NCI-H82 treated with DMSO at 0.1 percent for 48 hours (cell line): Measurements from ENCODE around the gene SEC16B.

Source experiments
- DNase-seq: peaks from one replicate; lab custom pipeline; 2025; ENCODE audit not compliant: unreplicated experiment; lab: John Stamatoyannopoulos, UW

Gene SEC16B

DNA sequence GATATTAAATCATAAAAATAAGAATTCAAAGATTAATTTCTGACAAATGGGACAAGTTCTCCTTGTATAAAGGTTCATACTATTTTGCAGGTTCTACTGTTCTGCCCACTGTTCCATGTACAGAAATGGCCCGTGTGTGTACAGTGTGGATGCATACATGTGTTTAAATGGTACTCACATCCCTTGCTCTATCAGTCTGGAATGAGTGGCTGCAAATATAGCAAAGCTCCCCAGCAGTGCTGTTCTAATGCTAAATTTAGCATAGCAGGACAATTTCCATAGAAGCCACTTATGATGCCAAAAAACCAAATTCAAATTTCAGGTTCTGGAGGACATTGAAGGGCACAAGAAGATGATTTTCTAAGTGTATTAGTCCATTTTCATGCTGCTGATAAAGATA lies 9.4 kb upstream of the SEC16B start:
- DNase-seq: no peak

DNA sequence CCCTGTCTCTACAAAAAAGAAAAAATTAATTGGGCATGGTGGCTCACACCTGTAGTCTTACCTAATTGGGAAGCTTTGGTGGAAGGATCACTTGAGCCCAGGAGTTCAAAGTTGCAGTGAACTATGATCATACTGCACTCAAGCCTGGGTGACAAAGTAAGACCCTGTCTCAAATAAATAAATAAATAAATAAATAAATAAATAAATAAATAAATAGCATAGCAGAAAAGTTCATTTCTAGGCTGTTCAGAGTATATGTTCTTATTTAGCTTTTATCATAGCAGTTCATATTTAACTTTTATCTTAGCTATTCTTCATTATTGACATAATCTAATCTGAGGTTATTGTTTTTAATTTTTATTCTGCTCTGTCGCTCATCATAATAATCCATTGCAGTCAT lies 8.7 kb upstream of the SEC16B start:
- DNase-seq: no peak

DNA sequence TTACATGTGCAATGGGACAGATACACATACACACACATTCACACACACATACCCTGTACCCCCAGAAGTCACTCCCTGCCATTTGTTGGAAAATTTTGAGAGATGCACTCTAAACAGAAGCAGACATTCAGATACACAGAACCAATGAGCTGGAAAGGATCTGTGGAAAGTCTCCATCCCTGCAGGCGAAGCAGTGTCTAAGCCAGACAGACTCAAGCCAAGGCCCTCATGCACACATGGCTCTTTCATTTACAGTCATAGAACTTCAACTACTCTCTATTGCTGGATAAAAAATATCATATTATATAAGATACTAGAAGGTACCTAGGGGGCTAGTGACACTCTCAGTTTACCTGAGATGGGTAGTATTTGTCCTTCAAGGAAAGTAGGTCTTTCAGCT lies 7.3 kb upstream of the SEC16B start:
- DNase-seq: no peak

DNA sequence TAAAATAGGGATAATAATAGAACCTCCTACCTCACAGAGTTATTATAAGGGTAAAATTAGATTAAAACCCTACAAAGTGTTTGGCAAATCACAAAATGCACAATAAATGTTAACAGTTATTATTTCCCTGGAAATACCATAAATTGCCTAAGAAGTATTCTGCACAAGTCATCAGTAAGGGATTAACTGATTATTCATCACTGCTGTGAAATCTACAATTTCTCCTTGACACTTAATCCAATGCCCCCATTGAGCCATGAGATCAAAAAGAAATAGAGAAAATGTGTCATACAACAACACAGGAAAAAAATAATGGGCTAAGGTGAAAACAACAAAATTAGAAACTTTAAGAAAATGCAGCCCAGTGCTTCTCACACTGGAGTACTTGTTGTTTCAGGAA lies 6.7 kb upstream of the SEC16B start:
- DNase-seq: no peak

DNA sequence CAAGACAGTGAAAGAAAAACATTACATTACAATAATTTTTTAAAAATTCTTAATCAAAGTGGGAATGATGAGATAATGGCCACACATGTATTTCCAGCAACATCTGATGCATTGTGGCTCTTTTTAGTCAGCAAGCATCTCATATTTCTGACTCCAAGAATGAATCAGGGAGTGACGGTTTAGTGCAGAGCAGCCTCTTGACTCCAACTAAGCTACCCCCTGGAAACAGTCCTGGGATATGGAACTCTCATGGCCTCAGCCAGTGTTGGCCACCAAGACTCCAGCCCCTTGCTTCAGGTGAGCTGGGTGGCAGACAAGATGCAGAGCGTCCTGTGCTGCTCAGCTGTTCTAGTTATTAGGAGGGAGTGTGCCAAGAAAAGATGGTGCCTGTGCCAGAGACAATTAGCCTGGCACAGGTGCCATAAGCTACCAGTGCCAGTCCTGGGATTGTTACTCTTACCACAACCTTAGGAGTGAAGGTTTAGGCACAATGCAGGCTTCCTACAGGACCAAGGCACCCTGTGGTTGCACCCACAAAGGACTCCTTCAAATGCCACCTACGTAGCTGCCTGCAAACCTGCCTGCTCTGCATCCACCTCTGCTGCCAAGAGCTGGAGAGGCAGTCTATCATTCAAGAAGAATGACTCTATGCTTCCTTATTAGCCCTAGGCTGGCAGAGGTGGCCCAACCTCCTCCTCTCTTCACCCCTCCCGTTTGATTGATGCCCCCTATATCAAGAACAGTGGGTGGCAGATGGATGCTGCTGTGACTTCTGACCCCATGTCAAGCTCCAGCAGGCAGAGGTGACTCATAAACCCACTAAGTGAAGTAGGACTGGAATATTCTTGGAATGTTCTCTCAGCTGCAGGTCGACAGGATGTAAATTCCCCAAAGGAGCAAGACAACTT lies 6.0 kb upstream of the SEC16B start:
- DNase-seq: no peak

DNA sequence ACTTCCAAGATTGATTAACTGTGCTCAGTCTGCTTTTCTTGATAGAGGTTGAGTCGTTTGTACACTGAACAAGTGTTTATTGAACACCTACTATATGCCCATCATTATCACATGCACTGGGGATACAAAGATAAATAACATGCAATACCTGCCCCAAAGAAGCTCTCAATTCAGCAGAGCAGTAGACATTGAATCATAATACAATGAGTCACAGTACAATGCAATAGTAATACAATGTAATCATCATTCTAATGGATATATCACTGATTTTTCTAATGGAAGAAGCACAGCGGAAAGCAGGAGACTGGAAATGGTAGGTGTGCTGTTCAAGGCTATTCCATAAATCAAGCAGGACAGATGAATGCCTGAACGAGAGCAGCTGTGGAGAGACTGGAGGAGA lies 3.7 kb upstream of the SEC16B start:
- no peak for DNase-seq

DNA sequence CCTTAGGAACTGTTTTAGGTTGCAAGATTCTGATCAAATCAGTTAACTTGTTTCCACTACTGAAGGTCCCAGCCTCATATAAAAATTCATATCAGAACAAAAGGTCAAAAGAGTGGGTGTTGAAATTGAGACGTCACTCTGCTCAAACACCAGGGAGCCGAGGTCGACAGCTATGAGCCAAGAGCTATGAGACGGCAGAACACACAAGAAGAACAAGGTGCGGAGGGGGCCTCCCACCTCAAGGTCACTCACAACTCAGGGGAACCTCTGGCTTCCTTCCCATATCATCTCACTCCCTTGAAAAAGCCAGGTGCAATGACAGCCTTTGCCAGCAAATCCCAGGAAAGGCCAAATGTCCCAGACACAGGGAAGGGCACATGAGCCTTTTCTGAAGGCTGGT lies 749 bp downstream of the SEC16B start:
- no peak for DNase-seq

DNA sequence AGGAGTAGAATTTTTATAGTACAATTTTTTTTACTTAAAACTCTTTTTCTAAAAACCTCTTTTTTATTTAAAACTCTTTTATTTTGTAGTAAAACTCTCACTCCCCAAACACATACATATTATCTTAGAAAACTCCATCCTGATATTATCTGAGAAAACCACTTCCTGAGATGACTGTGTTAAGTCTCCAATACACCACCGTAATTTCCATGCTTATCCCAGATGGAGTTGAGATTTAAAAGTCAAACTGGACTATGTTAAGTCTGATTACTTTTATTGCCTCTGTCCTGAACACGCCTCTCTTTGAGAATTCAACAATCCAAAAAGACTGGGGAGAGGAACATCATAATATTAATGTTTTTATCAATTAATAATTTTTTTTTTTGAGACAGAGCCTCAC lies 3.7 kb downstream of the SEC16B start:
- DNase-seq: no peak

DNA sequence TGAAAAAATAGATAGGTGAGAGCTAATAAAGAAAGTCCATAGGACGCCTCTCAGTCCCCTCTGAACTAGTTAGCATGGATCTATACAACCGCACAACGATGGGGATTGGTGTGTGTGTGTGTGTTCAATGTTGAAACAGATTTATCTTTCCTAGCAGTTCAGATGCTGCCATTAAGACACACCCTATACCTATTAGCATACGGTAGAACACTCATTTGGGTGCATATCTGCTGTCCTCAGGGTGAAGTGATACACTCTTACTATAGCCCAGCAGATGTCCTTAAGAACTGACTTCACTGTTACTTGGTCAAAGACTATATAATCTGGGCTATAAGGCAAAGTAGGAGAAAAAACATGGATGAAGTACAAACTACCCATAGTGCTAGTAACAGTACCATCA lies 4.6 kb downstream of the SEC16B start:
- no peak for DNase-seq

DNA sequence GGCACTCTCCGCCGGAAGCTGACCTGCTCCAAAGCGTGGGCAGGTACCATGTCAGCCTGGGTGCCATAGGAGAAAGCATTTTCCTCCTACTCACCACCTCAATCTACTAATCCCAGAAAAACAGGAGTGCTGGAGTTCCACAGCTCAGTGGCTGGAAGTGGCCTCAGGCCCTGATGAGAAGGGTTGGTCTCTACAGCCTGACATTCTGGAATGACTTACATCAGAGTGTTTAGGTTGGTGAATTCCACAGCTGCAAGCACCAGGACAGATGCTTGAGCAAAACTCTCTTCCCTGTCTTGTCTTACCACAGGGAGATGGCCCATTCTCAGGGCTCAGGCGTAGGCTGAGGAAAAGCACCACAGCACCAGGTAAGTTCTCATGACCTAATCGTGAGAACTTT lies 5.5 kb downstream of the SEC16B start:
- DNase-seq: no peak

DNA sequence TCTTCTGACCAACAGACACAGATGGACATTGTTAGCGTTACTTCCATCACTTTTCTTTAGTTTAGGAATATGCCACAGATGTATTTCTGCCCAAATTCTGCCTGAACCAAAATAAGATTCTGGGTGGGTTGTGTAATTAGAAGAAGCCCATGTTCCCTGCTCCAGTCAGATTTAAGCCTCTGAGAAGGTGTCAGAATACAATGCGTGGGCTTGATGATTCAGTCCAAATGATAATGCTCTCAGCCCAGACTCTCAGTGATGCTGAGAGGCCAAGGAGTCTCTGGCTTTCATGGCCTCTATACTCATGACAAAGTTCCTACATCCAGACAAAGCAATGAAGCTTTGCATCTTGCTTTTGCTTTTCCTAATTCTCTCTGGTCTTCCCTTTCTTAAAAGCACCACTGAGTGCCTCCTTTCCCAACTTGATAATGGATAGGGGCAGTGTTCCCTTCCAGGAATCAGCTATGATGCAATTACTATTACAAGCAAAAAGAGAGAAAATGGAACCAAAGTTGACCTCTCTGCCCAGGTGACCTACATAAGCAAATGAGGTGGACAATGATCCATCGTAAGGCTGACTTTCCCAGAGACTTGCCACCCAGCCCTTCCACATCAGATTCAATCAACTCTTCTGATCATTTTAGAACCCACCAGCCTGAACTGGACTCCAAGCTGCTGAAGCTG lies 8.8 kb downstream of the SEC16B start:
- no peak for DNase-seq

DNA sequence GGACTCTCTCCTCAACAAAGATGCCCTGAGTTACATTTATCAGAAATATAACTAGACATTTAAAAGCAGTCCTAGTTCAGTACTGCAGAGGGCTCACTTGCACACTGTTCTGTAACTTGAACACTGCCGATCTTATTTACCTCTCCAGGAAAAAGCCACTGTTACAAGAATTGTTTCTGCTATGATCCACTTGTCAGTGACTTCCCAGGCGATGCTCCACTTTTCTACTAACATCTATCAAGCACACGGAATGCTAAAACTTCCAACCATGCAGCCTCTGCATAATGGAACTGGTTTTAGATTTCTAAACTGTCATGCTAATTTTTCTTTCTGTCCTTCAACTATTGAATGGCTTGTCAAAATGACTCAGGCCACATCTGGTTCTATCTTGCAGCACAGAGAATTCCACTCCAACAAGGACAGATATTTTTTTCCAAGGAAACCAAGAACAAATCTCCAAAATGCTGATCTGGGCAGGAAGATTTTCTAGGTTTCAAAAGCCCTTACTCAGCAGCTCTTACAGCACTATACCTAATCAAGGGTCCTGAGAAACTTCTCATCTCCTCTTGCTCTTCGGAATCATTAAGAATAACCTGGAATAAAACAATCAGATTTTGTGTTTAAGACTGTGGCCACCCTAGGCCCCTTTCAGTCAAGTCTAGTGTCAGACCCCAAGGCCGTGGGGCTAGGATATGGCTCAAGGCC lies 9.9 kb downstream of the SEC16B start:
- DNase-seq: no peak

DNA sequence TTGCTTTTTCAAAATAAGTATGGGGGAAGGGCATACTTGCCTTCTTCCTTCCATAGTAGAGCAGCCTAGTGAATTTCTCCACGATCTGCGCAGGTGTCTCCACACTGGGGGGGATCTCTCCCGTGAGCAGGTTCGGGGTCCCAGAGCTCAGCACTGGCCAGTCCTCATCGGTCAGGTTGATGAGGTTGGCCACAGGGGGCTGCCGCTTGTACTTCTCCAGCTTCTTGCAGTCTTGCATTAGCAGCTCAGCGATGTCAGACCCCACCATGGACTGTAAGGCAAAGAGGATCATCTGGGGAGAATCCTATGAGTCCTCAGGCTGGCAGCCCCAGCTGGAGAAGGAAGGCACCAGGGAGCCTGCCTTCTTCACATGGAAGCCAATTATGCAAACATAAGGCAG lies 11.8 kb downstream of the SEC16B start:
- DNase-seq: no peak

DNA sequence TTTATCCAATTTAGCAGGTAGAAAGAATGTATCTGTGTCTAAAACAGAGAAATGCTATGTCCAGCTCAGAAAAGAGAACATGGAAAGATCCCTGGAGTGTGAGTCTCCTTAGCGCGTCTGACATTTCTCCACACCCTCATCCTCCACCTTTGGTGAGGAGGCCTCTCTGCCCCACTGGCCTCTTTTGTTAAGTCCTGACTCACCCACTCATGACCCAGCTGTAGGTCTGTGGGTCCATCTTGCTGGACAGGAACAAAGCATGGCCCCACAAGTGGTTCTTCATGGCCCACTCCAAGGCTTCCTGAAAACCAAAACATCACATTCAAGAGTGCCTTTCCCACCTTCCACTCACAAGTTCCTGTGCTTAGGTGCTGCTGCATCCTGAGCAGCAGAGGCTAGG lies 15.8 kb downstream of the SEC16B start:
- DNase-seq: no peak

DNA sequence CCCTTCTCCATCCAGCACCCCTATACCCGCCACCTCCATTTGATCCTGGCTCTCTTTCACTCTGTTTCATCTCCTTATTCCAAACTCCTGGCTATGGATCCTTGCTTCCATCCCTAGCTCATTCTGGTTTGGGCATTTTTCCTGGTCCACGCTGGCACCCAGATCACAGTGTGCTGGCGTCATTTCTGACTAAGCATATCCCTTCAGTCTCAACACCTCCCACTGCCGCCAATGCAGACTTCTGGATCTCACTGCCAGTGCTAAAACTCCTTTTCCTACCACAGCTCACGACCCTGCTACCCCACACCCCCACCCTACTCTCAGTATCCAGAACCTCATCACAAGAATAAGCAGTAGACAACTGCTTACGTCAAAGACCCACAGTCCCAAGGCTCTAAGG lies 16.3 kb downstream of the SEC16B start:
- no peak for DNase-seq

DNA sequence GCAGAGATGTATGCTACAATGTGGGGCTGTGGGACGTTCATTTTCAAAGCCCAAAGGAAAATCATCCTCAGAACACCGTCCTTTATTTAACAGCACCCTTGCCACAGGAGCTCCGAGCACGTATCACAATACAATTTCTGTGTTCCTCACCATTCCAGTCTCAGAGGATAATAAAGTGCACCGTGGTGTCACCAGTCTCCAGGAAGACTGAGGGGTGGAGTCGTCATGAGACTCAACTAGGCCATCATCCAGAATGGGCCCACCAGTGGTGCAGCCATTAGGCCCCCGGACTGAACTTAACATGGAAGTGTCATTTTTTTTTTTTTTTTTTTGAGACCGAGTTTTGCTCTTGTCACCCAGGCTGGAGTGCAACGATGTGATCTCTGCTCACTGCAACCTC lies 17.2 kb downstream of the SEC16B start:
- no peak for DNase-seq

DNA sequence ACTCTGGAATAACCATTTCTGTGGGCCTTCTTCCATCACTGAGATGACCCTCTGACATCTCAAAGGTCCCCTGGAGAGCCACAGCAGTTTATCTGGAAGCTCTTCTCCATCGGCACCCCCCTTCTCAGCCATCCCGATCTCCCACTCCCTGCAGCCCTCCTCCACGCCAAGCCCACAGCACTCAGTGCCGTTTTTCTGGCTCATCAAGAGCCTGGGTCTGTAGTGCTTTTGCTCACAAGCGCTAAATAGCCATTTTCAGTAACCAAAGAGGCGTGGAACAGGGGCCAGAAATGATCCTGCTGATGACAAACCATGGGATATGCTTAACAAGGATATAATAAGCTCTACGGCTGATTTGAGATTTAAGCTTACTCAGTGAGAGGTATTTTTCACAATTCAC lies 17.6 kb downstream of the SEC16B start:
- no peak for DNase-seq

DNA sequence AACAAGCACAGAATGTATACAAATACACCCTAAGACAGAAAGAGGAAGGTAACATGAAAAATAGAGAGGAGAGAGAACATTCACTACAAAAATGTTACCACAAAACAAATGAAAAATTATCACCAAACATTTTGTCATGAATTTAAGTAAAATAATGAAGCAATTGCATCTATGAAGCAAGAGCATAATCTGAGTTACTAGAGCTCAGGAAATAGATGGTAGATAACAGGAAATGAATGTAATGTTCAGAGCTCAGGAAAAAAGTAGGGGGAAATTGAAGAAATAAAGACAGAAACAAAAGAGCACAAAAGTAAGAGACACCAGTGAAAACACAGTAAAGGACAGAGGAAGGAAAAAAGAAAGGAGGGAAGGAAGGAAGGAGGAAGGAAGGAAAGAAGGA lies 19.4 kb downstream of the SEC16B start:
- DNase-seq: no peak

DNA sequence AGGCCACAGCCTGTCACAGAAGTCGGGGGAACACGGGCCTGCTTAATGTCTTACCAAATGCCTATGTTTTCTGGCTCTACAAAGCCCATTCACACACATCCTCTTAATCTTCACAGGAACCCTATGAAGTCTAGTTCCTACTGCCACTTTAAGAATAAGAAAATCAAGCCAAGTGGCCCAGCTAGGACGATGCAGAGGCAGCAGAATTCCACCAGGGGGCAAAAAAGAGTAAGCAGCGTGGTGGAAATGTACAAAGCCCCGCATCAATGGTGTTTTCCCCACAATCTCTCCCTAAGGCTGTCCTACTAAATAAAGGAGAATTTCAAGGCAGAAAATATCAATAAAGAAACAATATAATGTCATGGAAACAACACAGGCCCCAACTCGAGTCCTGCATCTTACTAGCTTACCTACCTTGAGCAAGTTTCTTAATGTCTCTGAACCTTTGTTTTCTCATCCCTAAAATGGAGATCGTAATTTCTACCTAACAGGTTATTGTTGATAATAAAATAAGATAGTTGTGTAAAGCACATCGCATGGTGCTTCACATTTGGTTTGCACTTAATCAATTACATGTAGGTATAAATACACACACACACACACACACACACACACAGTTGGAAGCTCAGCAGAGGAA lies 21.4 kb downstream of the SEC16B start:
- DNase-seq: peak; percentile 20

DNA sequence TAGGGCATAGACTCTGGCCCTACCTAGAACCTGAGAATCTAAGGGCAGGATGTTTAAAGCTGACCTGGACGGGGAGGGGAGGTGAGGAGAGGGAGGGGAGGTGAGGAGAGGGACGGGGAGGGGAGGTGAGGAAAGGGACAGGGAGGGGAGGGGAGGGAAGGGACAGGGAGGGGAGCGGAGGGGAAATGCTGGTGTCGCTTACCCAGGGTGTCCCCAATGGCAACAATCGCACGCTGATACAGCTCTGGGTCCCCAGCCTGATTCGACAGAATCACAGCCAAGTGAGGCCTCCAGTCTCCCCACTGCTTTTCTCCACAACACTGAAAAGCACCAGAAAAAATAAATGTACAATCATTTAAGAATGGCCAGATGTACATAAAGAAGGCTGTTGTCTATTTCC lies 22.2 kb downstream of the SEC16B start:
- DNase-seq: no peak

DNA sequence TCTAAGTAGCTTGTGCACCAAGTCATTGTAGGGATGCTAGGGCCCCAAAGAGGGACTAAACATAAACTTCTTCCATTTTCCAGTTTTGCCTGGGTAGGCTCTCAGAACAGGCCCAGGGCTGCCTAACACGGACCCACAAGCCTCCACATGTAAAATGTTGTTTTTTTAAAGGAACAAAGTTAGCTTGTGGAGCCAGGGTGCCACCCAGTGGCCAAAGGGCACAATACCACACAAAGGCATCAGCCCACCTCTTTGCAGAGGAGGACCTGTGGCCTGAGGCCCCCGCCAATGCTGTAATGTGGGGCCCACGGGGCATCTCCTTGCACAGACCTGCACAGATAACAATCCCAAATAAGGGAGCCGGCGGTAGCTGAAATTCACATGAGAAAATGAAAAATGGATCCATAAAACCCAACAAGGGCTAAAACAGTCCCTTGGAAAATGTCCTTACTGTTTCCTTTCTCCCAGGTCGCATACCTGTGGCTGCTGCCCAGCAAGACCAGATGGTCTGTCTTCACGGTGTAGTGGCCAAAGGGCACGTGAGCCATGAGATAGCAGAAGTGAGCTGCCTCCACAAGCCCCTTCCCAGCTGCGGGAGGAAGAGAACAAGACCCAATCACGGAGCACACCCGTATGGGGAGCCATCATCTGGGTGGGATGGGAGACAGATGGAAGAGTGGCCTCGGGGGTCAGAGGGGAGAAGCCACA lies 23.8 kb downstream of the SEC16B start:
- DNase-seq: peak; percentile 26
